Keratinocyte (primary cell): ENCODE results near the gene POLE.

Source experiments
- EZH2 ChIP-seq: IDR thresholded peaks from one replicate; pipeline ENCODE4 v1.6.1; 2012; ENCODE audit warnings: inconsistent platforms, mild to moderate bottlenecking, low read length, moderate library complexity
- TF ChIP-seq, protein P1 (sequence below), 3 experiments: IDR thresholded peaks in 1 of 3; conservative IDR thresholded peaks in 1 of 3; optimal IDR thresholded peaks in 1 of 3; 2 replicates in 2 of 3; 3 replicates in 1 of 3; pipeline versions ENCODE3 to v1.5.1; 2011; ENCODE audit warnings: low read length in 3 of 3, mild to moderate bottlenecking in 3 of 3, moderate library complexity in 2 of 3, control low read depth in 1 of 3, inconsistent platforms in 1 of 3; ENCODE audit not compliant: insufficient read depth in 2 of 3; ENCODE audit errors: extremely low read depth in 1 of 3

- TF ChIP-seq, protein P1, sequence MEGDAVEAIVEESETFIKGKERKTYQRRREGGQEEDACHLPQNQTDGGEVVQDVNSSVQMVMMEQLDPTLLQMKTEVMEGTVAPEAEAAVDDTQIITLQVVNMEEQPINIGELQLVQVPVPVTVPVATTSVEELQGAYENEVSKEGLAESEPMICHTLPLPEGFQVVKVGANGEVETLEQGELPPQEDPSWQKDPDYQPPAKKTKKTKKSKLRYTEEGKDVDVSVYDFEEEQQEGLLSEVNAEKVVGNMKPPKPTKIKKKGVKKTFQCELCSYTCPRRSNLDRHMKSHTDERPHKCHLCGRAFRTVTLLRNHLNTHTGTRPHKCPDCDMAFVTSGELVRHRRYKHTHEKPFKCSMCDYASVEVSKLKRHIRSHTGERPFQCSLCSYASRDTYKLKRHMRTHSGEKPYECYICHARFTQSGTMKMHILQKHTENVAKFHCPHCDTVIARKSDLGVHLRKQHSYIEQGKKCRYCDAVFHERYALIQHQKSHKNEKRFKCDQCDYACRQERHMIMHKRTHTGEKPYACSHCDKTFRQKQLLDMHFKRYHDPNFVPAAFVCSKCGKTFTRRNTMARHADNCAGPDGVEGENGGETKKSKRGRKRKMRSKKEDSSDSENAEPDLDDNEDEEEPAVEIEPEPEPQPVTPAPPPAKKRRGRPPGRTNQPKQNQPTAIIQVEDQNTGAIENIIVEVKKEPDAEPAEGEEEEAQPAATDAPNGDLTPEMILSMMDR (optimal IDR thresholded peaks at IDR 0.05 in 1 of 3, IDR thresholded peaks at IDR 0.05 in 1 of 3, conservative IDR thresholded peaks at IDR 0.05 in 1 of 3; ENCODE audit: extremely low read depth in 1 of 3, insufficient read depth in 2 of 3, low read length in 3 of 3): peak; percentile 88 to 95 (median 90)
- no peak for TF ChIP-seq EZH2
These were observed 72.1 kb downstream of the POLE start for GRCh38 chr12:132614861-132615578.
